DND-41 (cell line): ENCODE results near the gene KIAA0586.
A peak's percentile ranks its signal among the peaks of the same experiment; 100 is the strongest.
"Not testable (repeated sequence)": the region's sequence is repeated elsewhere in the genome, so short reads cannot be mapped to it uniquely, and the experiment has no call there.

ENCODE experiments used
- ATAC-seq: fragments of 200-7000 bp; cut with Tn5 transposase; 3 replicates; pipeline ENCODE4 v1.9.1; 2021; ENCODE audit warnings: low read depth; ENCODE audit not compliant: insufficient read depth
- DNase-seq: peaks from one replicate; pipeline ENCODE4 v3.0.0-alpha.2; 2020
- H2AFZ ChIP-seq: 2 replicates; pipeline ENCODE4 v1.6.0; 2012; ENCODE audit warnings: low read depth, low read length
- H3K27ac ChIP-seq: 2 replicates; pipeline ENCODE4 v1.5.1; 2012; ENCODE audit warnings: low read length, inconsistent platforms
- H3K27me3 ChIP-seq: fragments of 200-600 bp; sonication (generic); 2 replicates; pipeline ENCODE4 v1.6.0; 2012; ENCODE audit warnings: low read length, mild to moderate bottlenecking, inconsistent platforms; ENCODE audit not compliant: insufficient read depth, poor library complexity
- H3K36me3 ChIP-seq: 2 replicates; pipeline ENCODE4 v1.5.1; 2012; ENCODE audit warnings: low read length, inconsistent platforms; ENCODE audit not compliant: insufficient read depth
- H3K4me1 ChIP-seq: 2 replicates; pipeline ENCODE4 v1.5.1; 2012; ENCODE audit warnings: mild to moderate bottlenecking, low read length; ENCODE audit not compliant: insufficient read depth
- H3K4me2 ChIP-seq: 2 replicates; pipeline ENCODE4 v1.6.0; 2012; ENCODE audit warnings: mild to moderate bottlenecking, moderate library complexity, low read length, inconsistent platforms; ENCODE audit not compliant: insufficient read depth
- H3K4me3 ChIP-seq, 2 experiments: fragments of 200-600 bp in 1 of 2; shearing (Covaris generic) in 1 of 2; 2 replicates each; pipeline ENCODE4 v1.5.1; 2012 to 2016; ENCODE audit warnings: inconsistent platforms in 2 of 2, low read length in 2 of 2, mild to moderate bottlenecking in 2 of 2, low read depth in 1 of 2, moderate library complexity in 1 of 2
- H3K79me2 ChIP-seq: 2 replicates; pipeline ENCODE4 v1.6.0; 2012; ENCODE audit warnings: low read length, inconsistent platforms; ENCODE audit not compliant: insufficient read depth
- H3K9ac ChIP-seq: 2 replicates; pipeline ENCODE4 v1.6.0; 2012; ENCODE audit warnings: low read depth, mild to moderate bottlenecking, inconsistent platforms, low read length, moderate library complexity
- H3K9me3 ChIP-seq: 2 replicates; pipeline ENCODE4 v1.5.1; 2012; ENCODE audit warnings: low read length, moderate library complexity, mild to moderate bottlenecking, inconsistent platforms; ENCODE audit not compliant: insufficient read depth, severe bottlenecking
- H4K20me1 ChIP-seq: 2 replicates; pipeline ENCODE4 v1.6.0; 2012; ENCODE audit warnings: low read length; ENCODE audit not compliant: insufficient read depth
- CTCF ChIP-seq: IDR thresholded peaks from 2 replicates; pipeline ENCODE4 v1.5.1; 2012; ENCODE audit warnings: borderline replicate concordance, low read length, moderate library complexity, mild to moderate bottlenecking; ENCODE audit not compliant: poor library complexity, severe bottlenecking; ENCODE audit errors: extremely low read depth
- EZH2 ChIP-seq: IDR thresholded peaks from 3 replicates; pipeline ENCODE4 v1.6.1; 2012; ENCODE audit warnings: borderline replicate concordance, low read depth, mild to moderate bottlenecking, moderate library complexity, low read length, inconsistent platforms; ENCODE audit not compliant: severe bottlenecking

KIAA0586 gene

GRCh38 chr14:58492044-58492443 lies 64.5 kb downstream of the KIAA0586 start:
- ATAC-seq (no peak), DNase-seq (no peak)
- H3K36me3 ChIP-seq, result peaks cover 50% of the 10 kb centered on the region
- H3K27me3 ChIP-seq, result no peaks in the 10 kb centered on the region
- no peak overlapping the region for H3K9ac ChIP-seq
- TF ChIP-seq EZH2 (no peak), CTCF (no peak)
- no peaks in the 10 kb centered on the region for H3K9me3 ChIP-seq
- H3K4me1 ChIP-seq, result no peaks in the 10 kb centered on the region
- H3K79me2 ChIP-seq, result no peaks in the 10 kb centered on the region
- no peak overlapping the region for H3K4me3 ChIP-seq
- H3K27ac ChIP-seq, result no peak overlapping the region
- H3K4me2 ChIP-seq, result no peak overlapping the region
- H4K20me1 ChIP-seq, result no peaks in the 10 kb centered on the region
- H2AFZ ChIP-seq, result no peak overlapping the region

DNA sequence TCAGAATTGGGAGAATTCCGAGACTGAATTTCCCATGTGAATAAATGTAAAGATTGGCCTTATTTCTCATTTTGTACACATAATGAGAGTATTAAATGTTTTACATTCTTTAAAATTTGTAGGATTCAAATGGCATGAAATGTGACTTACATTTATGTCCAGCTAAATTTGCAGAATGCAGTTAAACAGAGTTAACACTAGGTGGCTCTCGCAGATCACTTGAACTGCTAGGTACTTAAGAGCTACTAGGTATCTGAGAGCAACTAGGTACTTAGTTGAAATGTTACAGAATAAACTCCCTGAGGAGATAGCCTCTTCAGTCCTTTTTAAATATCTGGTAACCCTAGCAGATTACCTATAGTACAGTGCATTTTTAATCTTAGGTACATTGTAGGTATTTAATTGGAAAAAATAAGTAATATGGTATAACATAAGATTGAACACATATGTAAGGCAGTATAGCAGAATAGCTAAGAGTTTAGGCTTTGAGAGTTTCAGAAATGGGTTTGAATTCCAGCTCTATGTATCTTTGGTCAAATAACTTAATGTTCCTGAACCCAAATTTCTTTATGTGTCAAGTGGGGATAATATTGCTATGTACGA lies 73.8 kb downstream of the KIAA0586 start:
- Histone ChIP-seq H3K27ac (no peak overlapping the region), H3K4me2 (no peak overlapping the region), H3K4me1 (no peaks in the 10 kb centered on the region), H3K4me3 (no peak overlapping the region), H2AFZ (no peak overlapping the region), H3K79me2 (no peaks in the 10 kb centered on the region), H3K36me3 (peaks cover 38% of the 10 kb centered on the region), H4K20me1 (no peaks in the 10 kb centered on the region), H3K9ac (no peak overlapping the region), H3K27me3 (no peaks in the 10 kb centered on the region), H3K9me3 (no peaks in the 10 kb centered on the region)
- TF ChIP-seq EZH2 (no peak), CTCF (peak; percentile 89)
- DNase-seq, result peak; percentile 23
- peak; percentile 78 for ATAC-seq

- Histone ChIP-seq H3K79me2 (no peaks in the 10 kb centered on the region), H3K4me1 (no peaks in the 10 kb centered on the region), H3K9ac (no peak overlapping the region), H3K9me3 (no peaks in the 10 kb centered on the region), H3K36me3 (peaks cover 32% of the 10 kb centered on the region; the same call in 1 of the 2 replicates), H3K4me3 (no peak overlapping the region), H2AFZ (no peak overlapping the region), H3K4me2 (no peak overlapping the region), H3K27ac (no peak overlapping the region), H3K27me3 (no peaks in the 10 kb centered on the region), H4K20me1 (no peaks in the 10 kb centered on the region)
- no peak for ATAC-seq
- DNase-seq, result no peak
- no peak for TF ChIP-seq CTCF
- TF ChIP-seq EZH2, result no peak
Measured at GRCh38 chr14:58513272-58513671, 85.8 kb downstream of the KIAA0586 start.

- ATAC-seq, result no peak
- Histone ChIP-seq H3K79me2 (no peaks in the 10 kb centered on the region), H3K4me1 (no peaks in the 10 kb centered on the region), H3K9ac (no peak overlapping the region), H2AFZ (no peak overlapping the region), H3K27me3 (no peaks in the 10 kb centered on the region), H3K27ac (no peak overlapping the region), H3K36me3 (peaks cover 28% of the 10 kb centered on the region; the same call in 1 of the 2 replicates), H3K9me3 (no peaks in the 10 kb centered on the region), H3K4me3 (no peak overlapping the region), H3K4me2 (no peak overlapping the region), H4K20me1 (no peaks in the 10 kb centered on the region)
- TF ChIP-seq EZH2 (no peak), CTCF (no peak)
- no peak for DNase-seq
Measured at GRCh38 chr14:58517592-58517991, 90.1 kb downstream of the KIAA0586 start.

DNA sequence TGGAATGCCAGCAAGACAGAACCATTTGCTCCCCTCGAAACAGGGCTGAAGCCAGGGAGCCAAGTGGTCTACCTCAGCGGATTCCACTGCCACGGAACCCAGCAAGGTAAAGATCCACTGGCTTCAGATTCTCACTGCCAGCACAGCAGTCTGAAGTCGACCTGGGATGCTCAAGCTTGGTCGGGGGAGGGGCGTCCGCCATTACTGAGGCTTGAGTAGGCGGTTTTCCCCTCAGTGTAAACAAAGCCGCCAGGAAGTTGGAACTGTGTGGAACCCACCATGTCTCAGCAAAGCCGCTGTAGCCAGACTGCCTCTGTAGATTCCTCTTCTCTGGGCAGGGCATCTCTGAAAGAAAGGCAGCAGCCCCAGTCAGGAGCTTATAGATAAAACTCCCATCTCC lies 98.2 kb downstream of the KIAA0586 start:
- not testable (repeated sequence) for H3K4me2 ChIP-seq, ATAC-seq, H3K9me3 ChIP-seq, DNase-seq, H3K9ac ChIP-seq, H4K20me1 ChIP-seq, H3K27me3 ChIP-seq, H3K79me2 ChIP-seq, H3K4me1 ChIP-seq, H3K27ac ChIP-seq, H2AFZ ChIP-seq, H3K4me3 ChIP-seq
- H3K36me3 ChIP-seq, result peaks cover 13% of the 10 kb centered on the region; the same call in 1 of the 2 replicates
